ENCODE data around the gene LHPP. TPM values are rescaled to one million over a fixed set of nuclear protein-coding genes. Genes with fewer than 3 reads are reported as not detected.

The LHPP gene
- total RNA-seq, 1 donor from 2014 or later, result 12.1 TPM

DNA sequence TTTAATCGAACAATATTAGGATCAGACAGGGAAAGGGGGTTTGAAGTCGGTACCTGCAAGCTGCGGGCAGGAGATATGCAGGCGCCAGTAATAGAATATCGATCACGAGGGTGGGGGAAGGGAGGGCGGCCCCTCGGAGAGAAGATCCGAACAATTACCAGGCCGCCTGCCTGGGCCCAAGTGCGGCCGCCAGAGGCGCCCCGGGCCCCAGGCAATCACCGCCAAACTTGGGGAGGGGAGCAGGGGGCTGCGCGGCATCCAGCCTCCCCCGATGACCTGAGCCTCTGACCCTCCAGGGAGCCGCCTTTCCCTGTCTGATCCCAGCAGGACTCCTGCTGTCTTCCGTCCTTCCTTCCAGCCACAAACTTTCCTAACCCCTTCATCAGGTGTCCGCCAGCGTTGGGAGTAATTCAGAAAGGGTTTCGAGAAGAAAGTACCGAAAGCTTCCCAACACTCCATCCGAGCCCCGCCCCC, 12.9 kb upstream of the LHPP start:
- DNase-seq (ENCODE audit: low read depth), result no peak
- no peak overlapping the region for H3K4me3 ChIP-seq (ENCODE audit: low read depth, low read length)
- TF ChIP-seq, protein P1, sequence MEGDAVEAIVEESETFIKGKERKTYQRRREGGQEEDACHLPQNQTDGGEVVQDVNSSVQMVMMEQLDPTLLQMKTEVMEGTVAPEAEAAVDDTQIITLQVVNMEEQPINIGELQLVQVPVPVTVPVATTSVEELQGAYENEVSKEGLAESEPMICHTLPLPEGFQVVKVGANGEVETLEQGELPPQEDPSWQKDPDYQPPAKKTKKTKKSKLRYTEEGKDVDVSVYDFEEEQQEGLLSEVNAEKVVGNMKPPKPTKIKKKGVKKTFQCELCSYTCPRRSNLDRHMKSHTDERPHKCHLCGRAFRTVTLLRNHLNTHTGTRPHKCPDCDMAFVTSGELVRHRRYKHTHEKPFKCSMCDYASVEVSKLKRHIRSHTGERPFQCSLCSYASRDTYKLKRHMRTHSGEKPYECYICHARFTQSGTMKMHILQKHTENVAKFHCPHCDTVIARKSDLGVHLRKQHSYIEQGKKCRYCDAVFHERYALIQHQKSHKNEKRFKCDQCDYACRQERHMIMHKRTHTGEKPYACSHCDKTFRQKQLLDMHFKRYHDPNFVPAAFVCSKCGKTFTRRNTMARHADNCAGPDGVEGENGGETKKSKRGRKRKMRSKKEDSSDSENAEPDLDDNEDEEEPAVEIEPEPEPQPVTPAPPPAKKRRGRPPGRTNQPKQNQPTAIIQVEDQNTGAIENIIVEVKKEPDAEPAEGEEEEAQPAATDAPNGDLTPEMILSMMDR (conservative IDR thresholded peaks at IDR 0.05; ENCODE audit: low read depth, low read length), result no peak

DNA sequence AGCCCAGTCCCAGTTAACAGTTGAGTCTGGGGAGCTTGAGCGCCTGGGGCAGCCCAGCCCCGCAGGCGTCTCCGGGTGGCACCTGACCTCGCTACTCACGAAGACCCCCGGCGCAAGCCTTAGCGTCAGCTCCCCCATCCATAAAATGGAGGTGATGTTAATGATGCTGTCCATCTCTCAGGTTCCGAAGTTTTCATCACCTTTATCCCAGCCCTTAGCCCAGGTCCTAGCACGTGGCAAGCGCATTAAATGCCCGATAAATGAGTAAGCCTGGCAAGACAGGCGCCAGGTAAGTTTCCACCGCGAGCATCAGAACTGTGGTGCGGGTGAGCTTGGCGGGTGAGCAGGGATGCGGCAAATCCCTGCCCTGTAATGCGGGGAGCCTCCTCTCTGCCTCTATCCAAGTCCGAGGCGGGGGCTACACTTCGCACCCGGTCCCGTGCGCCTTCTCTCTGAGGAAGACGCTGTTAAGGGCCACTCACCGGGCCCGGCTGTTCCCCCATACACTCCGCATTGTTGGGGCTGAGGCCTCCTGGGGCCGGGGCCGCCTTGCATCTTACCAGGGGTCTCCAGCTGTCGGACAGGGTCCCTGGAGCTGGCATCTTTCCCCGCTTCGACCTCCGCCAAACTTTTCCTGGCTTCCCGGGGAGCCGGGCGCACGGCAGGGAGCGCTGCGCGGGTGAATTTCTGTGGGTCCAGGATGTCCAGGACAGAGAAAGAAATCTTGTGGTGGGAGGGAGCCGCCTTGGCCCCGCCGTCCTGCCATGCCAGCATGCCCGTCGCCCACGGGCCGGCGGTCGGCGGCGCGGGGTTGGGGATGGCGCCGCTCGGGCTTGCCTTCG, 12.2 kb upstream of the LHPP start:
- H3K4me3 ChIP-seq (ENCODE audit: low read depth, low read length), result no peak overlapping the region
- TF ChIP-seq, protein P1 (conservative IDR thresholded peaks at IDR 0.05; ENCODE audit: low read depth, low read length), result no peak
- DNase-seq (ENCODE audit: low read depth), result no peak

DNA sequence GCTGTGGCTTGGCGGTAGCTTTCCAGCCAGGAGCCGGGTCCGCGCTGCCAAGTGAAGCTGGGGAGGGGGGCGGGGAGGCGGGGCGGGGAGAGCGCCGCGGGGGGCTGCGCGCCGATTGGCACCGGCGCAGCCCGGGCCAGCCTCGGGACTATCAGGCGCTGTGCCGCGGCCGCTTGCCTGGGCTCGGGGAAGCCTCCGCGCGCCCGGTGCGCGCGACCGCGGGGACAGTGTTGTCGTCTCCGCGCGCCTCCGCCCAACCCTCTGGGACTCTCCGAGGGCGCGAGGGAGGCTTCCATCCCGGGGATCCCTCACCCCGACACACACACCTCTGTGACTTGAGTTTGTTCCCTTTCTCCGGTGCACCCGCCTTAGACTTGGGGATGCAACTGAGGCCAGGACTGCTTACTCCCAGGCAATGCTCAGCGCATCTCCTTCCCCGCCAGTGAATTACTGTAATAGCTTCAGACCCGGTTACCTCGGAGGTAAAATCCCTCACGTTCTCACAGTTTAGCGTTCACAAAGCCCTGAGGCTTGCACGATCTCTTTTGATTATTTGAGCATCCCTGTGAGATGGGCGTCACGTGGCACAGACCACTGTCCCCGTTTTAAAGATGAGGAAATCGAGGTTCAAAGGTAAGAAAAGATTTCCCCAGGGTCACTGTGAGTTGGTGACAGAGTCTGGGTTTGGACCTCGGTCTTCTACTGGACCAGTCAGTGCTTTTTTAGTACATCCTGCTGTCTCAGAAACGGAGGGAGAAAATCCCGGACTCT, 11.4 kb upstream of the LHPP start, which contains the start of gene NKX1-2:
Gene NKX1-2 (minus strand): TSS at position 24 of the 771 bp plus-strand sequence. CDS start 92 bp downstream, outside the sequence.
- DNase-seq (ENCODE audit: low read depth), result no peak
- no peak within 1 kb of the TSS for H3K4me3 ChIP-seq (ENCODE audit: low read depth, low read length)
- TF ChIP-seq, protein P1 (conservative IDR thresholded peaks at IDR 0.05; ENCODE audit: low read depth, low read length), result no peak

DNA sequence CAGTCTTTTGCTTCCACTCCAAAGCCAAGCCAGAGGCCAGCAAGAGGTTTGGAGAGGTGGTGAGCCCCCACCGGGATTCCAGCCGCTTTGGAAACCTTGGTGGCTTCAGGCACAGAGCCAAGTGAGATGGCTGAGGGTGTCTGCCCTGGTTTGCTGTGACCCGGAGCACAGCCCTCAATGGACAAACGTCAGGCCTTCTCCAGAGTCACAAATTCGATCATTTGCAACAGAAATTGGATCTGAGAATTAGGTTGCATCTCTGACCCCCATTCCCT, 10.9 kb upstream of the LHPP start:
- TF ChIP-seq, protein P1 (conservative IDR thresholded peaks at IDR 0.05; ENCODE audit: low read depth, low read length), result no peak
- no peak for DNase-seq (ENCODE audit: low read depth)
- H3K4me3 ChIP-seq (ENCODE audit: low read depth, low read length), result no peak overlapping the region

DNA sequence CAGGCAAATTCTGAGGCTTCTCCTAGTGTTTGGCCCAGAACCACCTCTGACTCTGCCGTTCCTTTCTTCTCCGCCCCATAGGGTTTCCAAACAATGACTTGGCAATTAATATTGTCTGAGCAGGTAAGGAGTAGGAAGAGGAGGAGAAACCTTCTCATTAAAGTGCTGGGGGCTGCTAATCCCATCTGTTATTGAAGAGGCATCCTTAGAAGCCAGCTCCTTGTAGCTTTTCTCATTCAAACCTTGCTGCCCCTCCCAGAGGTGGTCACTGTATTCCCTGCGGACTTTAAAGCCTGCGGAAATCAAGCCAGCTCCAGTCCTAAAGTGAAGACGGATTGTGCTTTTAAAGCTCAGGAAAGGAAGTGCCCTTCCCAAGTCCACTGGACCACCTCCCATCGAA, 10.3 kb upstream of the LHPP start:
- TF ChIP-seq, protein P1 (conservative IDR thresholded peaks at IDR 0.05; ENCODE audit: low read depth, low read length), result no peak
- no peak overlapping the region for H3K4me3 ChIP-seq (ENCODE audit: low read depth, low read length)
- DNase-seq (ENCODE audit: low read depth), result no peak

DNA sequence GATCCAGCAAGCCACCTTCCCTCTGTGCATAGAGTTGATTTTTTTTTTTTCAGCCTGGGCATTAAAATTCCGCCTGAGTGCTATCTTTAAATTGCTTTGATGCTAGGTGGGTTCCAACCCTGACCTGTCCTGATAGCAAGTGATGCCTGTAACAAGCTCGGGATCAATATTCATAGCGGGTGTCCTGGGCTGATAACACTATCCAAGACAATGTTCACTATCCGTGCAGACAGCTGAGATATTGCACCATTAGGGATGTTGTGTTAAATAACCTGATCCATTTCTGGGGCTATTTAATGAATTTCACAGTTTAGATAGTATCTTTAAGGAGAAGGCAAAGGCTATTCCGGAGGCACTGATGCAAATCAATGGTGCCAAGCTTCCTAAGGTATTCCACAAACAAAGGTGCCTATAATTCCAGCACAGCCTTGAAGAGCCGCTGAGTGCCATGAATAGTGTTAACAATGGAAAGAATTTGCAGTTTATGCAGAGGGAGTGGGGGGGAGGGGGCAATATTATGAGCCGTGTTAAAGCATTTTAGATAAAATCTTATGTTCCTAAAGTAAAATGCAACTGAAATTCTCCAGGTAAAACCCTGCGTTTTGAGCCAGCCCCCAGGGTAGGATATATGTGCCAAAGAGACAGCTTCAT, 7.5 kb upstream of the LHPP start:
- H3K4me3 ChIP-seq (ENCODE audit: low read depth, low read length), result no peak overlapping the region
- TF ChIP-seq, protein P1 (conservative IDR thresholded peaks at IDR 0.05; ENCODE audit: low read depth, low read length), result no peak
- DNase-seq (ENCODE audit: low read depth), result no peak
